NK-92 (cell line): ENCODE results near the gene LRRC14B.
"Not testable (repeated sequence)": the region's sequence is repeated elsewhere in the genome, so short reads cannot be mapped to it uniquely, and the experiment has no call there.

Experiments
- DNase-seq: peaks from one replicate; lab custom pipeline; 2025; ENCODE audit not compliant: unreplicated experiment; lab: John Stamatoyannopoulos, UW

The LRRC14B gene

GRCh38 chr5:233426-233825 lies 42.1 kb downstream of the LRRC14B start:
- DNase-seq = not testable (repeated sequence)

- DNase-seq = no peak
These were observed 43.2 kb downstream of the LRRC14B start for GRCh38 chr5:234450-234849.

- not testable (repeated sequence) for DNase-seq
These were observed 44.2 kb downstream of the LRRC14B start for GRCh38 chr5:235527-235926.

- DNase-seq = not testable (repeated sequence)
These were observed 46.6 kb downstream of the LRRC14B start for GRCh38 chr5:237931-238330.

- not testable (repeated sequence) for DNase-seq
These were observed 49.3 kb downstream of the LRRC14B start for GRCh38 chr5:240550-240949.

- DNase-seq = not testable (repeated sequence)
These were observed 49.9 kb downstream of the LRRC14B start for GRCh38 chr5:241045-241669.

GRCh38 chr5:243683-244367 lies 52.5 kb downstream of the LRRC14B start:
- DNase-seq = not testable (repeated sequence)

GRCh38 chr5:245717-246116 lies 54.4 kb downstream of the LRRC14B start:
- DNase-seq = not testable (repeated sequence)
